Activated T-cell treated with anti-CD3 and anti-CD28 coated beads, Interleukin-2, amount 50 U/mL, for 48 hours (primary cell): Measurements from ENCODE around the gene GDPD2.
"Not testable (repeated sequence)": the region's sequence is repeated elsewhere in the genome, so short reads cannot be mapped to it uniquely, and the experiment has no call there.

Experiments used
- DNase-seq, 2 experiments: peaks; one replicate each; pipeline ENCODE4 v3.0.0-alpha.2; 2020

The GDPD2 gene, protein sequence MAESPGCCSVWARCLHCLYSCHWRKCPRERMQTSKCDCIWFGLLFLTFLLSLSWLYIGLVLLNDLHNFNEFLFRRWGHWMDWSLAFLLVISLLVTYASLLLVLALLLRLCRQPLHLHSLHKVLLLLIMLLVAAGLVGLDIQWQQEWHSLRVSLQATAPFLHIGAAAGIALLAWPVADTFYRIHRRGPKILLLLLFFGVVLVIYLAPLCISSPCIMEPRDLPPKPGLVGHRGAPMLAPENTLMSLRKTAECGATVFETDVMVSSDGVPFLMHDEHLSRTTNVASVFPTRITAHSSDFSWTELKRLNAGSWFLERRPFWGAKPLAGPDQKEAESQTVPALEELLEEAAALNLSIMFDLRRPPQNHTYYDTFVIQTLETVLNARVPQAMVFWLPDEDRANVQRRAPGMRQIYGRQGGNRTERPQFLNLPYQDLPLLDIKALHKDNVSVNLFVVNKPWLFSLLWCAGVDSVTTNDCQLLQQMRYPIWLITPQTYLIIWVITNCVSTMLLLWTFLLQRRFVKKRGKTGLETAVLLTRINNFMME

DNA sequence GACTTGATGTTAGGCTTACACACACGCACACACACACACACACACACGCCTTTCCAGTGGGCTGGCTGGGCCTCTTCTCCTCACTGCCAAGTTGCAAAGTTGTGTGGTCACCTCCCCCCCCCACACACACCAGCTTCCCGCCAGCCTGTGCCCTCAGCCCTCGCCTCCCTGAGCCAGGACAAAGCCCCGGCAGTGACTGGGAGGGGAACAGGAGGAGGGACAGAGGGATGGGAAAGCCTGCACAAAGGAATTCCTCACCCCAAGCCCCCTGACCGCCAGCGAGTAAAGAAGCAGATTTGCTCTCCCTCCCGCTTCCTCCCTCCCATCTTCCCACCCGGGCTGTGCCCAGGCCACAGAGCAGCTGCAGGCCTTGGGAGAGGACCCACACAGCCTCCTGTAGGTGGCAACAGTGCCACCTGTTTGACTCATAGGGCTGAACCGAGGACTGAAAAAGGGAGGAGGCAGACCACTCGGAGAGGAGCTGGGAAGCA lies at the start of gene GDPD2:
Gene GDPD2, plus strand, starts transcription at position 464 of the 491 bp plus-strand sequence. CDS start 1,671 bp downstream, outside the sequence.
- DNase-seq: no peak

DNA sequence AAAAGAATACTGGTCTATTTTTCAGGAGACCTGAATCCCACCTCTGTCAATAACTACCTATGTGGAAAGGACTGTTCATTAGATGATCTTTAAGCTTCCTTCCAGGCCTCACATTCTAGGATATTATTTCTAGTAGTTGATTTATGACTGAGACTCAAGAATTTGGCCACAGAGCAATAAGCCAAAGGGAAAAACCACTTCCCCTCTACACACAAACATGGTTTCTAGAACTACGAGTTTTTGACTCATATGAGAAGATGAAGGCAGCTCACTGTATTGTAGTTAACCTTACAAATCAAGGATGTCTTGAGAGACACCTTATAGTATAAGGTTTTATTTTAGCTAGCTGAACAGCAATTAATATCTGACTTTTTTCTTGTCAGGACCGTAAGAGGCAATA lies 36.9 kb upstream of the GDPD2 start:
- no peak for DNase-seq

DNA sequence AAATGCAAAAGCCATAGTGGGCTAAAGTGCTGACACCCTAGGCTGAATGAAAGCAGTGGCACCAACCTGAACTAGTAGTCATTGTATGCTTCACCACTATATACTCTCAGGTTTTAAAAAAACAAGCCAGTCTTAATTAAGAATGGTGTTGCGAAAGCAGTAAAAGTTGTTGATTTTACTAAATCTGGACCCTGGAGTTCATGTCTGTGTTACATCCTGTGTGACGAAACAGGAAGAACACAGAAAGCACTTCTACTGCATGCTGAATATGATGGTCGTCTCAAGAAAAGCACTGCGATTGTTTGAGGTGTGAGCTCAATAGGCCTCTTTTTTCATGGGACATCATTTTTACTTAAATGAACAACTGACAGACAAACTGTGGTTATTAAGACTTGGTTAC lies 24.2 kb upstream of the GDPD2 start:
- no peak for DNase-seq

DNA sequence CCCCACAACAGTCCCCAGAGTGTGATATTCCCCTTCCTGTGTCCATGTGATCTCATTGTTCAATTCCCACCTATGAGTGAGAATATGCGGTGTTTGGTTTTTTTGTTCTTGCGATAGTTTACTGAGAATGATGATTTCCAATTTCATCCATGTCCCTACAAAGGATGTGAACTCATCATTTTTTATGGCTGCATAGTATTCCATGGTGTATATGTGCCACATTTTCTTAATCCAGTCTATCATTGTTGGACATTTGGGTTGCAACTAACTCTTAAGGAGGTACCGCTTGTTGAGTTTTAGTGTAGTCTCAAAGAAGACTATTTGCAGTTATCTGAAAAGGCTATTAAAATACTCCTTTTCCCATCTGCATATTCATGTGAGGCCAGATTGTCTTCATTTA lies 22.9 kb upstream of the GDPD2 start:
- DNase-seq: not testable (repeated sequence)

DNA sequence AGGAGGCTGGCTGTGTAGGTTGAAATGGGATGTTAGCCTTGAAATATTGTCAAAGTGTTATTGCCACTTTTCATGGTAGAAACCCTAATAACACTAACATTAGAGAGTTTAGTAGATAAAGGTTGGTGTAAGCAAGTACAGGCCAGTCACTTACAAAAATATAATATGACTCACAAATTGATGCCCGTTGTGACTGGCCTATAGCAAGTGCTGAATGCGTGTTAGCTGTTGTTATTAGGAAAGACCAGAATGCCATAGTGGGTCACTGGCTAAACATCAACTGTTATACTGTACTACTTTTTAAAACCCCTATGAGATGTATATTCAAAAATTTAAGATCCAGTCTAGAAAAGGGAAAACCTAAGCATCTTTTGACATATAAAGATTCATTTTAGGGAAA lies 20.4 kb upstream of the GDPD2 start:
- no peak for DNase-seq

DNA sequence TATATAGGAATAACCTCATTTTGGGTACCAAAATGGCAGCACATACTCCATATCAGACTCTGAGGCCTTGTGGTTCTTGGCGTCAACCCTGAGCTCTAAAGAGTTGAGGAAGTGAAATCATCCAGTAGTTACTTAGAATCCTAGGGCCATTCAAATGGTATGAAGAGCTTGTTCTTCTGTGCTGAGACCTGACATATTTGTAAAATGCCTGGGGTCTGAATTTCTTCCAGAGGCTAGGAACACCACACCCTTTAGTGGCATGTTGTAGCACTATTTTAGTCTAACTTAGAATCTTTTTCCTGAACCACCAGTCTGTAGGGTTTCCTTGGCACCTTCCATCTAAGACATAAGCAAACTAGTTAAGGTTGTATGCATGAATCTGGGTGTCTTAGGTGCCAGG lies 18.1 kb upstream of the GDPD2 start:
- no peak for DNase-seq

DNA sequence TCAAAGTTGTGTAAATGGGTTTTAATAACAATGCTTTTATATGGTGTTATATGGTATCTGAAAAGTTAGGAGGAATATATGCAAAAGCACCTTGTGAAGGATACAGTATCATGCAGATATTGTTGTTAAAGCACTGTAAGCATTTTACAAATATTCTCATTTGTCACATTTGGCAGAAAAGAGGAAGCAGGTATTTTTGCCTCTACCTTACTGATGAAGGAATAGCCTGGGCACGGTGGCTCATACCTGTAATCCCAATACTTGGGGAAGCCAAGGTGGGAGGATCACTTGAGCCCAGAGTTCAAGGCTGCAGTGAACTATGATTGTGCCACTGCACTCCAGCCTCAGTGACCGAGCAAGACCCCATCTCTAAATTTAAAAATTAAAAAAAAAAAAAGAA lies 12.2 kb upstream of the GDPD2 start:
- DNase-seq: no peak

DNA sequence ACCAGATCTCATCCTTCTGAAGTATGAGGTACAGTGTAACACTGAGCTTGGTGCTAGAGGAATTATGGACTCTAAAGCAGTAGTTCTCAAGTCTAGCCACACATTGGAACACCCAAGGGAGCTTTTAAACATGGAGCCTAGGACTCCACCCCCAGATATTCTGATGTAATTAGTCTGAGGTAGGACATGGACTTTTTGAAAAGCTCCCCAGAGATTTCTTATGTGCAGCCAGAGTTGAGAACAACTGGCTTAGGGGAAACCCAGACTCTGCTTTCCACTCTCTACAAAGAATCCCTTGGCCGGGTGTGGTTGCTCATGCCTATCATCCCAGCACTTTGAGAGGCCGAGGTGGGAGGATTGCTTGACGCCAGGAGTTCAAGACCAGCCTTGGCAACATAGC lies 11.6 kb upstream of the GDPD2 start:
- no peak for DNase-seq

DNA sequence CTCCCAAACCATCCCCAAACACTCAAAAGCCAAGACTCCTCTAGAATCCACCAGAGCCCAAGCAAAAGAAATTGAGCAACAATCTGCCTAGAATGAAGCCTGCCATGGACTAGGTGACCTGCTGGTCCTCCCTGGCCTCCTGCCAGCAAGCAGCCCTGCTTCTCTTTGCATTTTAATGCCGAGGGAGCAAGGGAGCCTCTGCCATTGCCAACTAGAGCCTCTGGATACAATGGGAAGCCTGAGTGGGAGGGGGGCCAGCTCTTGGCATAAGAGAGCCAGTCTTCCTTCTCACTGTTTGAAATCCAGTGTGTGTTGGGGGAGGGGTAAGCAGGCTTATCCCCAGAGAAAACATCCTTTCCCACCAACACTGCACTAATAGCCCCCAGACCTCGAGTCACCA lies 1.5 kb upstream of the GDPD2 start:
- DNase-seq: no peak

DNA sequence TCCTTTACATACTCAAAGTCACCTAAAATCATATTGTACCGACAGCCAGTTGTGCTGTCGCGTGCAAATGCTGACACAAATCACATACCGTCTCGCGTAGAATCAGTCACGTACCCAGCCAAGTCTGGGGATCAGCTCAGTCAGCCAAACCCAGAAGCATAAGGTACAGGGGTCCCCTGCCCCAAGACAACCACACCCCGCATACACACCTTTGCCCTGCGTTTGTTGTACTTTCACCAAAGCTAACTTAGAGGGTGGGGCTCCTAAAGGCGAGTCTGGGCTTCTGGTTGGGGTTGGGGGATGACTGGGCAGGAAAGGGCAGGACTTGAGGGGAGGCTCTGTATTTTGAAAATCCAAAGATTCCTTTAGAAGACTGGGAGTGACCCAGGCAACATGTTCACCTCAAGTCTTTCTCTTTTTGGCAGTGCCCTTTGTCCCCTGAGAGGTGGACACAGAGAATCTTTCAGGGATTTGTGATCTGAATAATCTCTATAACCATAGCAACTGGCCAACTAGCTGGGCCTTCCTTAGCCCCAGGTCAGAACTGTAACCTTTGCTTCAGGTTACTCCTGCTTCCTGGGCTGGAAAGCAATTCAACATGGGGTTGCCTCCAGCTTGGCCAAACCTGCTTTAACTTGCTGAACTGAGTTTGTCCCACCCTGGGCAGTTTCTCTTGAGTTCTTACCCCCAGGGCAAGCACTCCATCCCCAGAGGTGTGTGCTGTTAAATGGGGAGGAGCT lies 992 bp downstream of the GDPD2 start:
- DNase-seq: no peak

DNA sequence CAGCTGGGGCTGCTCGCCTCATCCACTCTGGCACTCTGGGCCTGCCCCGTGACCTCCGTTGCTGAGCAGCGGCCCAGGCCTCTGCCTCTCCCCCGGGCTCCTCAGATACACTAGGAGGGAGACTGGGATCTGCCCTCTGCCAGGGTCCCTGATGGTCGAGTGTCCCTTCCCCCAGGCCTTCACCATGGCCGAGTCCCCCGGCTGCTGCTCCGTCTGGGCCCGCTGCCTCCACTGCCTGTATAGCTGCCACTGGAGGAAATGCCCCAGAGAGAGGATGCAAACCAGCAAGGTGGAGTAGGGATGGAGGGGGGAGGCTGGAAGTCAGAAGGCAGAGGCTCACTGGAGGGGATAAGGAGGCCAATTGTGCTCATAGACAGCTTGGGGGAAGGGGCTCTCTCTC lies 1.7 kb downstream of the GDPD2 start:
- DNase-seq: no peak

DNA sequence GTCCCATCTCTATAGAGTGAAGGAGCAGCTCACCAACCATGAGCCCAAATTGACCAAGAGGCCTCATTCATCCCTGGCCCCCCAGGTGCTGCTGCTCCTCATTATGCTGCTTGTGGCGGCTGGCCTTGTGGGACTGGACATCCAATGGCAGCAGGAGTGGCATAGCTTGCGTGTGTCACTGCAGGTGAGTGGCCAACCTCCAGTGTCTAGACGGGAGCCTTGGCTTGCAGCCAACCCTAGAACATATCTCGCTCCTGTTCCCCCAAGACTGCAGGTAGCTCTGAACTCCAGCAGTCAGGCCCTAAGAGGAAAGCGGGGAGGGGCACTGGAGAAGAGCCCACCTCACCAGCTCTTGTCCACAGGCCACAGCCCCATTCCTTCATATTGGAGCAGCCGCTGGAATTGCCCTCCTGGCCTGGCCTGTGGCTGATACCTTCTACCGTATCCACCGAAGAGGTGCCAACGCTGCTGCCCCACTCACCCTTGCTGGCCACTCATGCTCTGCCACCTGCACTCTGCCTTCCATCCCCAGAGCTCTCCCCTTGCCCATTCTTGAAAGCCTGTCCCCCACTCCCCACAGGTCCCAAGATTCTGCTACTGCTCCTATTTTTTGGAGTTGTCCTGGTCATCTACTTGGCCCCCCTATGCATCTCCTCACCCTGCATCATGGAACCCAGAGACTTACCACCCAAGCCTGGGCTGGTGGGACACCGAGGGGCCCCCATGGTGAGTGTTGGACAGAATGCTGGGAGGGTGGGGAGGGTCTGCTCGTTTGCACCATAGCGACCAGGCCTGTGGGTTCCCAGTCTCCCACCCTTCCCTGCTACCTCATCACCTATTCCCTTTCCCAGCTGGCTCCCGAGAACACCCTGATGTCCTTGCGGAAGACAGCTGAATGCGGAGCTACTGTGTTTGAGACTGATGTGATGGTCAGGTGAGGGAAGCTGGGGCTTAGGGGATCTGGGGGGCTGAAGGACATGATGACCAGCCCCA lies 3.5 kb downstream of the GDPD2 start:
- DNase-seq: no peak

DNA sequence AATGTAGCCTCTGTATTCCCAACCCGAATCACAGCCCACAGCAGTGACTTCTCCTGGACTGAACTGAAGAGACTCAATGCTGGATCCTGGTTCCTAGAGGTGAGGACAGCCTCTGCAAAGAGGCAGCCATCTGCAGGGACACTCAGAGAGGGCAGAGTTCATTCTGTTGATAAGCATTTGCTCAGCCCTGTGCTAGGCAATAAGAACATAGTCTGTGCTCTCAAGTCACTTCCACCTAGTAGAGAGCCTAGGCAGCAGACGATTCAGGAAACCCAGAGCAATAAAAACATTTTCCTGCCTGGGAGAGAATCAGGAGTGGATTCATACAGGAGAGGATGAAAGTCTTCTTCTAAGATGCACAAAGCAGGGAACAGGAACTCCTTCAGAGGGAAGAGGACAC lies 4.3 kb downstream of the GDPD2 start:
- DNase-seq: no peak

DNA sequence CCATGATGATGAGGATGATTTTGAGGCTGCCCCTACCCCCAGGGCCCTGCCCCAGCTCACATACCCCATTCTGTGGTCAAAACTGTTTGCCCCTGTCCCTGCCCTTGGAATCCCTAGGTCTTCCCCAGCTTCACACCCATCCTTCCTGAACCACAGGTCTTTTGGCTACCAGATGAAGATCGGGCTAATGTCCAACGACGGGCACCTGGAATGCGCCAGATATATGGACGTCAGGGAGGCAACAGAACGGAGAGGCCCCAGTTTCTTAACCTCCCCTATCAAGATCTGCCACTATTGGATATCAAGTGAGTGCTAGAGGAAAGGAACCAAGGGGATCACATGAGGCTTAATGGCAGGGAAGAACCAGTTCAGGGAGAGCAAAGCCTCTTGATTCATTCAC lies 6.6 kb downstream of the GDPD2 start:
- no peak for DNase-seq

DNA sequence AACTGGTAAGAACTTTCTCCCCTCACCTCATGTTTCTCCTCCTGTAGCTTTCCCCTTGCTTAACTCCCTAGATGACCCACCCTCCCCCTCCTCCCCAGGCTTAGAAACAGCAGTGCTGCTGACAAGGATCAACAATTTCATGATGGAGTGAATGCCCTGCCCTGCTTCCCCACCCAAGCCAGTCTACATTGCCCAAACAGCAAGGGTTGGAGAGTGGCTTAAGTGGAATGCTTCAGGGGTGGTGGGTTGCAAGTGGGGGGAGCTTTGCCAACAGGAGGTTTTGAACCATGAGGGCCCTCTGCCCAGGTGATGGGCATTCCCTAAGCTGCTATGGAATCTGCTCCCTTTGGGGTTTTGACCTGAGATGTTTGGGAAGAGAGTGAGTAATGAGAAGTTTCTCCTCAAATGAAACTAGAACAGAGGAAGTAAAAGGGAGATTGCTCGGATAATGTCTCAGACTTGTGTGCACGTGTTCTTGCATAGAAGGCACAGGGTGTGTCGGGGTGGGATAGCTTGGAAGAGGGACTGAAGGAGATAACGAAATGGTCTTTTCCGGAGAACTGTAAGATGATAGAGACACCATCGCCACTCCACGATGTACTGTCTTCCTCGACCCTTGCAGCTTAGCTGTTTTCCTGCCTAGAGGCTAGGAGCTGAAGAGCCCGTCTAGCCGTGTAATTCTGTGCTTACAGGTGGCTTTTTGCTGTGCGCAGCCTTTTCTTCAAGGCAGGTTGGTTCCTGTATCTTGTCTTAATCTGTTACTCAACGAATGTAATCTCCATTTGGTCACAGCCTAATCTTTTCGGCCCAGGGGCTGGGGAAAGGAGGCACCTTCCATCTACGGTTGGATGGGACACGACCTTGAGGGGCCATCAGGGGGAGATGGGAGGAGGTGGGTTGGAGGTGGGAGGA lies 10.1 kb downstream of the GDPD2 start:
- DNase-seq: no peak

DNA sequence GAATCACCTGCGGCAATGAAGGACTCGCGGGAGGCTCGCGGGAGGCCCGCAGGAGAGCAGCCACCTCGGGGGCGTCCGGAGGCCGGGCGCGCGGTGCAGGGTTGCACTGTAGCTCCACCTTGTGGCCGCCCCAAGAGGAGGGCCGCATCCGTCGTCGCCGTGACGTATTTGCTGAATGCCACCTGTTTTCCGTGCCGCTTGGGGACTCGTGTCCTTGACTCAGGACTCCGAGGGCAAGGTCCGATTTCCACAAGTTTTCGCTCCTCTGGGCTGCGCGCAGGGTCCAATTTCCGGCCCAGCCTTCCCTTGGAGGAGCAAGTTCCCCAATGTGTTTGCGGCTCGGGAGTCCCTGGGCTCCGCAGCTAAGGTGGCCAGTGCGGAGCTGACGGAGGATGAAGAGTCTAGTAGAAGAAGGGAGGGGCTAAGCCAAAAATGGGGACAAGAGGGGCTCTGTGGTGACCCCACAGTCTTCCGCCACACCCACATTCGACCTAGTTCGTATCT lies 10.8 kb downstream of the GDPD2 start:
- peak; percentile 76 to 83 for DNase-seq

DNA sequence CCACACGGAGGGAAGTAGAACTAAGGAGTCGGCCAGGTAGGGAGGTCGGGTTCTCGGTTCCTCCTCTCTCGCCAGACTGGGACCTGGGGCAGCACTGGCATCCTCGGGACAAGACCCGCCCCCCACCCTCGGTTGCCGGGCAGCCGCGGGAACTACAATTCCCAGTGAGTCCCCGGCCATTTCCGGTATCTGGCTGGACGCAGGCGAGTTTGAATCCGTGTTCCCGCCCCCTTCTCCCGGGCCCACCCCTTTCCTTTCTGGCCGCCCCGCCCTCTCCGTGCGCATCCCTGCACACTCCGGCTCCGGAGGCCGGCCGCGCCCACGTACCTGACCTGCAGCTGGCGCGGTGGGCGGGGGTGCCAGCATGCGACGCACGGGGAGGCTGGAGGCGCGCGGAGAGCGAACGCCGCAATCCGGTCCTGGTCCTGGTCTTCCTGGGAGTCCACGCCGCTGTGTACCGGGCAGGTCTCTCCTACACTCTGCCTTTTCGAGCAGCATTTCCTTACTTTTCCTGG lies 11.3 kb downstream of the GDPD2 start:
- DNase-seq: peak; percentile 77 to 80

DNA sequence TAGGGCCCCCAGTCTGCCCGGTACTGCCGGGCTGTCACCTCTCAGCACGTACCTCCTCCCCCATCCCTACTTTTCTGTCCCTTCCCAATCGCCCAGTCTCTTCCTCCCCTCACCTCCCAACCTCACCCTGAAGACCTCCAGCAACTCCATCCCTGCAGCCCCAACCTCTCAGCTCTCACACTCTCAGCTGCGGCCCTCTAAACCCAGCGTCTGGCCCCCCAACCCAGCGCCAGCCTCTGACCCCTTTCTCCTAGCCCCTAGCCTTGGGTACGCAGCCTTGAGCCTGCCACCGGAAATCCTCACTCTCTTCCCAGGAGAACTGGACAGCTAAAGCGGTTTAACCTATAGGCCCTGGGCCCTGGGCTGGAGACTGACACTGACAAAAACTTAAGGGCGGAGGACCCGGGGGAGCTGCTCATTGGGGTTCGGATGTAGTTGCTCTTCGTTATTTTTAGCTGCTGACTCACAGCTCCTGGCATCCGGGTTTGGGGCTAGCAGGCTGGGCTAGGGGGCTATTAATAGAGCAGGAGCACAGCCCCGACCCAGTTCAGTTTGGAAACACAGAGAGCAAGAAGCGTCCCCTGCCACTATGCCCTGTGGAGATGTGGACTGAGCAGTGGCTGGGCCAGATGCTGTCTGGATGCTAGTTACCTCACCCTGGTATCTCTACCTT lies 11.9 kb downstream of the GDPD2 start:
- DNase-seq: no peak

DNA sequence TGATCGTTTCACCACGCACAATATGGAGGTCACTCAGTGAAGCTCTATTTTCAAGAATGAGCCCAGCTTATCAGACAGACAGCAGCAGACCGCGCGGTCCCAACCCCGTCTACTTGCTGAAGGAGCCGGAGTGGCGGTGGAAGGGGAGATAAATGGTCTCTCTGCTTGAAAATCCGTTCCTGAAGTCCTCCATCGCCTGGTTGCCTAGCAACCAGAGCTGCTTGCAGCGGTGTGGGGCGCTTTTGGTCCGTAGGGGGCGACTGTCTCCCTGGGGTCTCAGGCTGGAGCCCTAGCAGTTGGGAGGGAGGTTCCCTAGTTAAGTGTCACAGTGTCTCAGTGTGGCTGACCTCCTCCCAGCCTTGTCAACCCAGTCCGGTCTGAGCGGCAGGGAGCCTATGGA lies 13.2 kb downstream of the GDPD2 start:
- no peak for DNase-seq

DNA sequence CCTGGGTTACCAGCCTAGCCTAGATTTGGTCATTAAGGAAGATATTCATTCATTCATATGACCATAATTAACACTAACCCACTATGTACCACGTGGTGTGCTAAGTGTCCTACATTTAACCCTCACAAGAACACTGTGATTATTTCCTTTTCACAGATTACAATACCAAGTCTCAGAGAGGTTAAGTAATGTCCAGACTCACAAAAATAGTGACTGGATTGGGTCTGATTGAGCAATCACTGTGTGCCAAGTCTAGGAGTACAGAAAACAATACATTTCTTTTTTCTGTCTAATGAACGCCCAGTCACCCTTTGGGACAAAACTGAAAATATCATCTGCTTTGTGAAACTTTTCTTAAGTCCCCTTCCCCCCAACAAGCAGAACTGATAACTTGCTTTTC lies 13.9 kb downstream of the GDPD2 start:
- no peak for DNase-seq
